ENCODE data around the gene ZMAT5.
A peak's percentile ranks its signal among the peaks of the same experiment; 100 is the strongest.

Gene ZMAT5

DNA sequence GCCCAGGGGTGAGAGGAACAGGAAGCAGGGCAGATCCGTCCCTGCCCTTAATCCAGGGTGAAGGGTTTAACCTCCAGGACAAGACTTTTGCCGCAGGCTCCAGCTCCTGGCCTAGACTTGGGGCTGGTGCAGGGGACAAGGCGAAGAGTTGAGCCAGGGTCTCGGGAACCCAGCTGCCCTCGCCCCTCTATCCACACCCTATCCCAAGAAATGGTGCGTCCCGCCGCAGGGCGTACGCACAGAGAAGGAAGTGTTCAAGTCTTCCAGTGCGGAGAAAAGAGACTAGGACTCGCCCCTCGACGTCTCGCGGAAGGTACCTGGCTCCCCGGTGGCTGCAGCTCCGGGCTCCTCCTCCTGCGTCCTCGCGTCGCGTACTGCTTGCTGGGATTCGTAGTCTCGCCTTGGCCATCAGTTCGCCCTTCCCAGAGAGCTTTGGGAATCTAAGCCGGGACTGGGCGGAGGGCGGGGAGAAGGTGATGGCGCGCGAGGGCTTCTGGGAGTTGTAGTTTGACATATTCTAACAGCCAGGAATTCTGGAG, at the start of gene ZMAT5:
Gene ZMAT5 (minus strand): TSS at position 376 of the 539 bp plus-strand sequence. CDS start 18,463 bp downstream, outside the sequence.
- DNase-seq, result peak; percentile 85

GRCh38 chr22:29816539-29816938, 49.7 kb upstream of the ZMAT5 start:
- no peak for DNase-seq

- DNase-seq, result no peak
Measured at GRCh38 chr22:29816128-29816527, 49.3 kb upstream of the ZMAT5 start.

- no peak for DNase-seq
Measured at GRCh38 chr22:29815580-29815979, 48.8 kb upstream of the ZMAT5 start.

DNA sequence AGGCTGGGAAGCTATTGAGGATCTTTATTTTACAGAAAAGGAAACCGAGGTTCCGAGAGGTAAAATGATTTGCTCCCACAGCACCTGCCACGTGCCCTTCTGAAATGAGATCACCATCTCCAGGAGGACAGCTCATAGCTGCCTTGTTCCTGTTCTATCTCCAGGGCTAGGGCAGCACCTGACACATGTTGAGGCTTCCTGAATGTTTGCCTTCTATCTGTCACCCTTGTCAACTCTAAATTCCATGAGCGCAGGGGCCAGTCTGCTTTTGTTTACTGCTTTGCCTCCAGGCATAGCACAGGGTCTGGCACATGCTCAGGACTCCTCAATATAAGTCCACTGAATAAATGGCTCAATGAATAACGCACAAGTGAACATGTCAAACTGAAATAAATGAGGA, 47.2 kb upstream of the ZMAT5 start:
- no peak for DNase-seq

- DNase-seq, result no peak
Measured at GRCh38 chr22:29813563-29813962, 46.8 kb upstream of the ZMAT5 start.

DNA sequence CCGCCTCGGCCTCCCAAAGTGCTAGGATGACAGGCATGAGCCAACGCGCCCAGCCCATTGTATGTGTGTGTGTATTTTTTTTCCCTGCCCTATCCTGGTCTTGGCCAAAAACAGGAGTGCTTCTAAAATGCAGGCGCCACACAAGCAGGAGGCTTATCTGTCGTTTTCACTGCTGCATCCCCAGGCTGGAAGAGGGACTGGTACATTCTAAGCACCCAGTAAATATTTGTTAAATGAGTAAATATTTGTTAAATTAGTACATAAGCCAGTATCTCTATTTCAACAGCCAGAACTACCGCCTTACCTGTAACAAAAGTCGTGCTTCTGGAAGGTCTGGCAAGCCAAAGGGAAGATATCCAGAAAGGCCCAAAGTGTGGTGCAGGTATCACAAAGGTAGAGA, 46.3 kb upstream of the ZMAT5 start:
- no peak for DNase-seq

- DNase-seq, result no peak
Measured at GRCh38 chr22:29811377-29811776, 44.6 kb upstream of the ZMAT5 start.

GRCh38 chr22:29810216-29810615, 43.4 kb upstream of the ZMAT5 start:
- DNase-seq, result no peak

DNA sequence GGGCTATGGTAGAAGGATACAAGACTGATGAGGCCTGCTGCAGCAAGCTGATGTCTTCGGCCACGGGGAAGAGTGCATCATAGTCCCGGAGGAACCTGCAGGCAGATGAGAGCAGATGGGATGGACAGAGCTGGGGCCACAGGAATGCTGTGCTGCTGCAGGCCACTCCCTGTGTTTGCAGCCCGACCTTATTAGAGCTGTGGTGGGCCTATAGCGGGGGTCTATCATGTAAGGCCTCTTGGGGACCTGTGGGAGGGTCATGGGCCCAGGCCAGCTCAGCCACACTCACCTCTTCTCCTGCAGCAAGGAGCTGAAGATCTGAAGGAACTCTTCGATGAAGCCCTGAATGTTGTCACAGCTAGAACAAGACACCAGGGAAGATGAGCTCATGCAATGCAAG, 39.4 kb upstream of the ZMAT5 start:
- DNase-seq, result no peak

DNA sequence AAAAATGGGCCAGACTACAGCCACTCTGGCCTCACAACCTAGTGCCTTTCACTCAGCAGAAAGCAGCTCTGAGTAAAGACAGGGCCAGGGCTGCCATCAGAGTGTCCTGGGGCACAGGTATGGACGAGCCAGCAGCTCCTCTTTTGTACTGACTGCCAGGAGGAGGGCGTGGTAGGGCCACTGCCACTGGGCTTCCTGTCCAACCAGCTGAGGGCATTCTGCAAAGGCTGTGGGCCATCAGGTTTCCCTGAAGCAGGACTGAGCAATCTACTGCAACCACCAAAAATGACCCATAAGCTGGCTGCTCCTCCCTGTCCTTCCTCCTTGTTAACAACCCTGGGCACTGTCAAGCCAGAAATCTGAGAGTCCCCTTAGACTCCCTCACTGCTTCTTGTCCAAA, 38.2 kb upstream of the ZMAT5 start:
- DNase-seq, result no peak

DNA sequence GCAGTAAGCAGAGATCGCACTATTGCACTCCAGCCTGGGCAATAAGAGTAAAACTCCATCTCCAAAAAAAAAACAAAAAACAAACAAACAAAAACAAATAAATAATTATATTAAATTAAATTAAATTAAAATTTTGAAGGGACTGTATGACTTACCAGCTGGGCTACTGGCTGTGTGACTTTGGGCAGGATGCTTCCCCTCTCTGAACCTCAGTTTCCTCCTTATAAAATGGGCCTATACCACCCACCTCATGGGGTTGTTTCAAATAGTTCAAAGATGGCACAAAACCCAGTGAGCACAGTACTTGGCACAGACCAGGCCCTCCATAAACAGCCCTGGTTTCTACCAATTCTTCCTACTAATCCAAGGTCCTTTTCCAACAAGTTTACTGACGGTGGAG, 36.4 kb upstream of the ZMAT5 start:
- DNase-seq, result no peak

DNA sequence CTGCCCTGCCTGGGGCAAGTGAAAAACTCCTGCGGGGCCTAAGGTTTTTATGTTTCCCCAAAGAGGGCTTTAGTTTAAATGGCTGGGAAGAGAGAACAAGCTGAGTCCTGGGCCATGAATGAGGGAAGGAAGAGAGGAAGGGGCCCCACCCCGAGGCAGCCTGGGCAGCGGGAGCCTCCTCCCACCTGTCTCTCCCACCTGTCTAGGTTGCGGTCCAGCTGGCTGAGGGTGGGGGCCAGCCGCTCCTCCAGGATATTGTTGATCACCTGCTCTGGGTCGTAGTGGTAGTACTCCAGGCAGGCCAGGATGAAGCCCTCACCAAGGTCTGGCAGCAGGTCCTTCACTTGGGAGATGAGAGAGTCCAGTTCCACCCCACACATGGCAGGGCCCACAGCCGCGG, 35.0 kb upstream of the ZMAT5 start:
- no peak for DNase-seq

GRCh38 chr22:29801153-29801552, 34.3 kb upstream of the ZMAT5 start:
- no peak for DNase-seq

DNA sequence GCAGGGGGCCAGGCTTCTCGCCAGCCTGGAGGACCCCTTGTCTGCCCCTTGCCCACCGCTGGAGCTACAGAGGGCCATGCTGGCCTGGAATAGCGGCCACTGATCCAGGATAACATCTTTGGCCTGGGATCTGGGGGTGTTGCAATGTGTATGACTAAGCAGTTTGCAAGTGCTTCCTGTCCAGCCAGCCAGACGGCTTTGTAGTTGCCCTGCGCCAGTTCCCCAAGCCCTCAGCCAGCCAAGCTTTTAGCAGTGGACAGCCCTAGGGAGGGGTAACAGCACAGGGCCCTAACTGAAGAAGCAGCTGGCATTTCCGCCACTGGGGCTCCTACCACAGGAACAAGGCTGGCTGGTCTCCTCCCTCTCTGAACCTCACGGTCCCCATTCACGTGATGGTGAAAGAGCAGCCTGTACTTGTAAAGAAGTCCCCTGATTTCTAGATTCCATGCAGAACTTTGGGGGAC, 32.4 kb upstream of the ZMAT5 start:
- DNase-seq, result no peak

- no peak for DNase-seq
Measured at GRCh38 chr22:29798801-29799200, 32.0 kb upstream of the ZMAT5 start.

GRCh38 chr22:29798318-29798717, 31.5 kb upstream of the ZMAT5 start:
- no peak for DNase-seq

DNA sequence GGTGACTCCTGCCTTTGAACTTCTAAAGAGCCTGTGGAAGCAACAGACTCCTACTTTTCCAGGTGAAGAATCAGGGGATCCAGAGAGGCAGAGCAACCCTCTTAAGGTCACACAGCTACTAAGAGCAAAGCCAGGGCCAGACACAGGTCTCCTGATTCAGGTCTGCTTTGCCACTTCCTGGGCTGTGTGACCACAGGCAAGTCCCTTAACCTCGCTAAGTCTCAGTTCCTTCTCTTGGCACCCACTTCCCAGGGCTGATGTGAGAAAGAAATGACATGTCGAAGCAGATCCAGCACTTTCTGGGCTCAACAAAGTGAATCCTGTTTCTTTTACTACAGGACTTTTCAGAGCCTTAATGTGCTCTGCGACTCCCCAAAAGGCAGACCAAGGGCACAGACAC, 30.5 kb upstream of the ZMAT5 start:
- DNase-seq, result no peak

DNA sequence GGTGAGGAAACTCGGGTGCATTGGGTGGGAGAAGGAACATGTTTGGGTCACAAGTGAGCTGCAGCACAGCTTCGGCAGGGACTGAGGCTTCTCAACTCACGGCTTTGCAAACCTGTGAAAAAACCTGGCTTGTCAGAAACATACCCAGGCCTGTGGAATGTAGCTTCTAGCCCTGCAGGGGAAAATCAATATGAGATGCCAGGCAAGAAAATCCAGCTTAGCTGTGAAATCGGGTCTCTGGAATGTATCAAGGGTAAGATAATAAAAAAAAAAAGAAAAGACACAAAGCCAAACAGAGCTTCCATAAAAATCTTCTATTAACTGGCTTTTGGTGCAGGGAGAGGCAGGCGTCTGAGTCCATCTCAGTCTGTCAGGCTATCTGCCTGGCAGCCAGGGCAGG, 28.9 kb upstream of the ZMAT5 start:
- DNase-seq, result no peak

GRCh38 chr22:29793396-29793795, 26.6 kb upstream of the ZMAT5 start:
- DNase-seq, result no peak

- DNase-seq, result no peak
Measured at GRCh38 chr22:29790061-29790460, 23.3 kb upstream of the ZMAT5 start.

- no peak for DNase-seq
Measured at GRCh38 chr22:29788339-29789279, 21.8 kb upstream of the ZMAT5 start.

DNA sequence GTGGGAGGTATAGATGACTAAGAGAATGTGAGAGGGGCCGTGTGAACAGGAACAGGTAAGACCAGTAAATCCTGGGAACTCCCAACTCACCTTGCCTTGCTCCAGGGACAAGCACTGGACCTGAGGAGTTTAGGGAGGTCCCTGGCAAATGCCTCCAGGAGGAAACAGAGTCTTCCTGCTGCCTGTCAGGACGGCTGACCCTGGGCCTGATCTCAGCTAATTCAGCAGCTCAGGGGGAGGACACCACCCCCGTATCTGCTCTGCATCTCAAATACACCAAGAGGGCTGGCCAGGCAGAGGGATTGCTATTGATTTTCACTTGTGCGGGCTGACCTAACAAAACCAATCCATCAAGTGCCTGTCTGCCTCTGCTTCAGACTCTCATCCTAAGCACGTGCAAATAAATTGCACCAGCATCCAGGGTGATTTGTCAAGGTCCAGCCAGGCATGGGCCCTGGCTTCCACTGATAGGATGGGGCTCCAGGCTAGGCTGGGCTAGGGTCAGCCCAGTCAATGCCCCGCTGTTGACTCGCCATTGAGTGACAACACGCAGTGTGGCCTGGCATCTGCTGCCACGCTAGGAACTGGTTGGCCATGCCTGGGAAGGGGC, 20.7 kb upstream of the ZMAT5 start:
- DNase-seq, result no peak

DNA sequence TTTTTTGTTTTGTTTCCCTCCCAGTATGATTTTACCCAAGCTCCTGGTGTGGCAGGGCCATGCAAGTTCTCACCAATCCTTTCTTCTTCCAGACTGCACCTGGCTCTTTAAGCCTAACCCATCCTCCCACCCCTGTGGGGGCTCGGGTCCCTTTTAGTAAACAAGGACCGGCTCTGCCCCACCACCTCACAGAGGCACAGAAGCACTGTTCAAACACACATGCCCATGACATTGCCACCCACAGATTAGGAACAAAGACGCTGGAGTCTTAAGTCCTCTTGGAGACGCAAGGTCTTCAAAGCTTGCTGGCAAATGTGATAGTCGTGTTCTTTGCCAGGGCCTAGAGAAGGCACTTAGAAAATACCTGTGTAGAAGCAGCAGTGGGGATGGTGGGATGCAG, 19.2 kb upstream of the ZMAT5 start:
- DNase-seq, result no peak
